ENCODE data around the gene TLE1. TPM values are rescaled to one million over a fixed set of nuclear protein-coding genes. Genes with fewer than 3 reads are reported as not detected.

TLE1 gene
- total RNA-seq, 4 donors from 2014 or later = 43.6 to 86.2 (median 68.2) TPM

DNA sequence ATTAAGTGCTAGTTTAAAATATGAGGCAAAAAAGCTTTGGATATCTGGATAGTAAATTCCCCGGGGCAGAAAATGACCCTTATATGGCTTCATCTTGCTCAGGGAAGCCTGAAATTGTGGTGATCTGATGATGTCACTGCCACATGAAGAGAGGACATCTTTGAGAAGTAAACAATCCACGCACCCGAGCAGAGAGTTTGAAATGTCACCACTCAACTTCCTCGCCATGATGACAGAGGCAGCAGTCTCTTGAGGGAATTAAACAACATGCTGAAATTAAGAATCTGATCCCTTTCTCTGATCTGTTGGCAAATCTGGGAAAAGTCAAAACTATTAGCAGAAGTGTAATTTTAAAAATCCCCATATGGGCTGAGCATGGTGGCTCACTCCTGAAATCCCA lies 110.0 kb downstream of the TLE1 start:
- Histone ChIP-seq H3K4me3 (no peak overlapping the region), H3K4me1 (peaks cover 0 to 21% (median 2%) of the 10 kb centered on the region in 3 donors), H3K27me3 (no peaks in the 10 kb centered on the region), H3K9me3 (no peaks in the 10 kb centered on the region), H3K36me3 (peaks cover 0 to 22% of the 10 kb centered on the region in 2 donors), H3K27ac (no peak overlapping the region)
- TF ChIP-seq POLR2AphosphoS5 (IDR thresholded peaks at IDR 0.05) = no peak
- no peak for TF ChIP-seq POLR2A (IDR thresholded peaks at IDR 0.05)
- no peak for TF ChIP-seq EP300 (IDR thresholded peaks at IDR 0.05)
- TF ChIP-seq, protein P1, sequence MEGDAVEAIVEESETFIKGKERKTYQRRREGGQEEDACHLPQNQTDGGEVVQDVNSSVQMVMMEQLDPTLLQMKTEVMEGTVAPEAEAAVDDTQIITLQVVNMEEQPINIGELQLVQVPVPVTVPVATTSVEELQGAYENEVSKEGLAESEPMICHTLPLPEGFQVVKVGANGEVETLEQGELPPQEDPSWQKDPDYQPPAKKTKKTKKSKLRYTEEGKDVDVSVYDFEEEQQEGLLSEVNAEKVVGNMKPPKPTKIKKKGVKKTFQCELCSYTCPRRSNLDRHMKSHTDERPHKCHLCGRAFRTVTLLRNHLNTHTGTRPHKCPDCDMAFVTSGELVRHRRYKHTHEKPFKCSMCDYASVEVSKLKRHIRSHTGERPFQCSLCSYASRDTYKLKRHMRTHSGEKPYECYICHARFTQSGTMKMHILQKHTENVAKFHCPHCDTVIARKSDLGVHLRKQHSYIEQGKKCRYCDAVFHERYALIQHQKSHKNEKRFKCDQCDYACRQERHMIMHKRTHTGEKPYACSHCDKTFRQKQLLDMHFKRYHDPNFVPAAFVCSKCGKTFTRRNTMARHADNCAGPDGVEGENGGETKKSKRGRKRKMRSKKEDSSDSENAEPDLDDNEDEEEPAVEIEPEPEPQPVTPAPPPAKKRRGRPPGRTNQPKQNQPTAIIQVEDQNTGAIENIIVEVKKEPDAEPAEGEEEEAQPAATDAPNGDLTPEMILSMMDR (IDR thresholded peaks at IDR 0.05) = no peak
- WGBS, 2 donors (ENCODE audit: low coverage in 1 of 2) = 73 to 80% methylated on average over 3 to 4 of the region's 4 CpGs
- no peak for ATAC-seq

DNA sequence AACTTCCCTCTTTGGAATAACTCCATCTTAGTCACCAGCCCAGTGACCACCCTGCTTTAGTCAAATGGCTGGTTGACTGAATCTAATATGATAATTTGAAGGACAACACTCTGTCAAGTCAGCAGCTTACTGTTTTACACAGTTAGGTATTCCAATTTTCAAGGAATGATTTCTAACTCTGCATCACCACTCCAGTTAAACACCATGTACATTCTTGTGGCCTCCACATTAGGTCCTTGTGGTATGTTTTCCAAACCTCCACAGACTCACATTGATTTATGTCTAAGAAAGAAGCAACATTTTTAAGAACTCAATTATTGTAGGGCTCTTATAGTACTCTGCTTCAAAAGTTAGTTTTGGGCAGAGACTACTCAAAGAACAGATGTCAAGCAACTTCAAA lies 110.7 kb downstream of the TLE1 start:
- Histone ChIP-seq H3K4me1 (peaks cover 0 to 21% (median 2%) of the 10 kb centered on the region in 3 donors), H3K27me3 (no peaks in the 10 kb centered on the region), H3K27ac (no peak overlapping the region), H3K4me3 (no peak overlapping the region), H3K36me3 (peaks cover 0 to 14% of the 10 kb centered on the region in 2 donors), H3K9me3 (no peaks in the 10 kb centered on the region)
- TF ChIP-seq, protein P1 (IDR thresholded peaks at IDR 0.05) = no peak
- TF ChIP-seq EP300 (IDR thresholded peaks at IDR 0.05) (no peak), POLR2A (IDR thresholded peaks at IDR 0.05) (no peak), POLR2AphosphoS5 (IDR thresholded peaks at IDR 0.05) (no peak)
- ATAC-seq = no peak

DNA sequence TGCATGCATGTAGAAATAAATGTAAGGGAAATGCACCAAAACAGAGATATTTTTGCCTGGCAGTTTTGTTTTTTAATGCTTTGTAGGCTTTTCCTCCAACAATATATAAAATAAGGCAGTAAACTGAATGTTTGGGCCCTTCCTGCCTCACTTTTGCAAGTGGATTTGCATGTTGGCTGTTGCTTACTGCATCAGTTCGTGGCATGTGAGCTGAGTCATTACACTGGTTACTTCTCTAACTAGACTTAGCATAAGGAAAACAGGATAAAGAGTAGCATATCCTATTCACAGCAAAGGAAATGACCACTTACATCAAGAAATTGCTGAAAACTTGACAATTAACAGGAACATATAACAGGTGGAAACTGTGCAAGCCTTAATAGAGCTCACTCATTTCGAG lies 113.4 kb downstream of the TLE1 start:
- Histone ChIP-seq H3K27me3 (no peaks in the 10 kb centered on the region), H3K36me3 (no peaks in the 10 kb centered on the region), H3K27ac (no peak overlapping the region), H3K4me3 (no peak overlapping the region), H3K4me1 (peaks cover 0 to under 1% (median 0%) of the 10 kb centered on the region in 3 donors), H3K9me3 (no peaks in the 10 kb centered on the region)
- WGBS, 2 donors (ENCODE audit: low coverage in 1 of 2) = 62 to 77% methylated on average over 2 of the region's 2 CpGs
- TF ChIP-seq POLR2AphosphoS5 (IDR thresholded peaks at IDR 0.05) = no peak
- TF ChIP-seq POLR2A (IDR thresholded peaks at IDR 0.05) = no peak
- TF ChIP-seq, protein P1 (IDR thresholded peaks at IDR 0.05) = no peak
- no peak for TF ChIP-seq EP300 (IDR thresholded peaks at IDR 0.05)
- ATAC-seq = no peak

DNA sequence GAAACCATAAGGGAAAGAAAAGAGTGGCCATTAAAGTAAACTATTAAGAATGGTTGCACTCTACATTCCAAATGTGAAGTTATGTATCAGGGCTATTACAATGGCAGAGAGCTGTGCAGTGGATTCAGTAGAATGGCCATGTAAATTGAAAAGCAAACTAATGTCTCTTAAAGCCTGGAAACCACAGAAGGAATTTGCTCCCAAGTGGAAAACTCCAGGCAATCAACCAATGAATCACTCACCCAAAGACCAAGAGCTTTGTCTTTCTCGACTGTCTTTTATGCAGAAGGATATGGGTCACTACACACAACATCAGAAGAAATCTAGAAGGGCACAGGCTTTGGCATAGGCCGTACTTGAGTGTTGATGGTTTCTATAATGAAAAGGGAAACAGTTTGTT lies 114.9 kb downstream of the TLE1 start:
- Histone ChIP-seq H3K27ac (no peak overlapping the region), H3K9me3 (no peaks in the 10 kb centered on the region), H3K4me1 (no peaks in the 10 kb centered on the region), H3K36me3 (no peaks in the 10 kb centered on the region), H3K4me3 (no peak overlapping the region), H3K27me3 (no peaks in the 10 kb centered on the region)
- 67 to 81% methylated on average over 2 of the region's 2 CpGs for WGBS, 2 donors (ENCODE audit: low coverage in 1 of 2)
- TF ChIP-seq, protein P1 (IDR thresholded peaks at IDR 0.05) = no peak
- TF ChIP-seq POLR2AphosphoS5 (IDR thresholded peaks at IDR 0.05) = no peak
- TF ChIP-seq POLR2A (IDR thresholded peaks at IDR 0.05) = no peak
- no peak for TF ChIP-seq EP300 (IDR thresholded peaks at IDR 0.05)
- ATAC-seq = no peak

DNA sequence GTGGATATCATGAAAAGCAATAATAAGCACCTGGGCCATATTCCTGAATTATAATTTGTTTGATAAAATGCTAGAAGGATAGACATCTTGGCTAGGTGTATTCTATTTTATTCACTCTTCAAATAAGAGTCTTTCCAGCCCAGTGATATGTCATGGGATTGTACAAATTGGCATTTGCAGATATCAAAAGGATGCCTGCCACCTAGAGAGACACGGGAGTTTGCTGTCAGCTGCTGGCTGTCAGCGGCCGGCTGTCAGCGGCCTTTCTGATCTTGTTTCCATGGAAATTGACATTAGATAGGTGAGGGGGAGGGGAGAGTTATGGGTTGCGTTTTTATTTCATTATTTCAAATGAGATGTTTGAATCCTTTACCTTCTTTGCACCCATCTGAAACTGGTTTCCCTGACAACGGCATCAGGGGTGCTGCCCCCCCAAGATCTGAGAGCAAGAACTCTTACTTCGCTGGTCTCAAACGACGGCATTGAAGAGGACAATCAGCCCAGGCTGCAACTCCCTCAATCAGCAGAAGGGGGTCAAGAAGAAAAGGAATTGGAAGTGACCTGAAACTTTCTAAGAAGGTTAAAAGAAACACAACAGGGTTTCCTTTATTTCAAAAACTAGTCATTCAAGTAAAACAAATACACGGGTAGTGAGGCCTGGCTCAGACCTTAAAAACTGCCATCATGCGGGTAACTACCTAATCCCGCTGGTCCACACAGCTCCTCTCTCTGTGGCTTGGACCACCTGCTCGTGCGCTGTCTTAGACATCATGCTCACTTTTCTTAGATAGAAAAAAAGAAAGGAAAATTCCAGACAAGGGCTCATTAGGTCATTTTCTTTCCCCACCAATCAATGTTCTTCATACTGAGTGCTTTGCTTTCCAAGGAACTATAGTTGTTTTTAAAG lies 115.7 kb downstream of the TLE1 start:
- TF ChIP-seq, protein P1 (IDR thresholded peaks at IDR 0.05) = no peak
- TF ChIP-seq EP300 (IDR thresholded peaks at IDR 0.05) (no peak), POLR2AphosphoS5 (IDR thresholded peaks at IDR 0.05) (no peak), POLR2A (IDR thresholded peaks at IDR 0.05) (no peak)
- WGBS, 2 donors (ENCODE audit: low coverage in 1 of 2) = 82 to 87% methylated on average over 9 to 10 of the region's 14 CpGs
- Histone ChIP-seq H3K4me1 (no peaks in the 10 kb centered on the region), H3K4me3 (no peak overlapping the region), H3K9me3 (no peaks in the 10 kb centered on the region), H3K27ac (no peak overlapping the region), H3K27me3 (no peaks in the 10 kb centered on the region), H3K36me3 (no peaks in the 10 kb centered on the region)
- ATAC-seq = no peak

All from gastroesophageal sphincter (tissue), 4 donors.